MM.1S (cell line): Measurements from ENCODE around the gene CIB2.

Experiments
- DNase-seq: peaks from one replicate; pipeline ENCODE4 v3.0.0-alpha.2; 2015
- H2AFZ ChIP-seq: fragments of 300-600 bp; sonication (generic); 2 replicates; pipeline ENCODE4 v1.6.0; 2016; ENCODE audit warnings: antibody characterized with exemption, low read length
- H3F3A ChIP-seq: fragments of 300-600 bp; sonication (generic); 2 replicates; pipeline ENCODE4 v1.6.1; 2016; ENCODE audit warnings: mild to moderate bottlenecking, antibody characterized with exemption, low read length, moderate library complexity, mixed read lengths; ENCODE audit not compliant: insufficient read depth
- H3K27ac ChIP-seq: fragments of 300-600 bp; sonication (generic); 2 replicates; pipeline ENCODE4 v1.5.1; 2016; ENCODE audit warnings: mild to moderate bottlenecking, low read length
- H3K27me3 ChIP-seq: fragments of 300-600 bp; sonication (generic); replicated peaks from 2 replicates; pipeline ENCODE4 v1.6.0; 2016; ENCODE audit warnings: low read length; ENCODE audit not compliant: insufficient read depth
- H3K36me3 ChIP-seq: fragments of 300-600 bp; sonication (generic); replicated peaks from 2 replicates; pipeline ENCODE4 v1.6.1; 2016; ENCODE audit warnings: mild to moderate bottlenecking, low read length, mixed read lengths; ENCODE audit not compliant: insufficient read depth
- H3K4me1 ChIP-seq: fragments of 300-600 bp; sonication (generic); 2 replicates; pipeline ENCODE4 v1.6.1; 2016; ENCODE audit warnings: low read length, mixed read lengths
- H3K4me2 ChIP-seq: fragments of 300-600 bp; sonication (generic); 2 replicates; pipeline ENCODE4 v1.6.0; 2016; ENCODE audit warnings: low read depth, low read length
- H3K4me3 ChIP-seq: fragments of 300-600 bp; sonication (generic); 2 replicates; pipeline ENCODE4 v1.5.1; 2016; ENCODE audit warnings: low read length, mixed read lengths
- H3K79me2 ChIP-seq: fragments of 300-600 bp; sonication (generic); 2 replicates; pipeline ENCODE4 v1.6.1; 2016; ENCODE audit warnings: mixed run types, low read length, mixed read lengths
- H3K9ac ChIP-seq: fragments of 300-600 bp; sonication (generic); 2 replicates; pipeline ENCODE4 v1.6.1; 2016; ENCODE audit warnings: low read length, mixed read lengths
- H3K9me2 ChIP-seq: fragments of 300-600 bp; sonication (generic); replicated peaks from 2 replicates; pipeline ENCODE4 v1.6.1; 2016; ENCODE audit warnings: mild to moderate bottlenecking, low read length, mixed read lengths; ENCODE audit not compliant: insufficient read depth
- H3K9me3 ChIP-seq: fragments of 300-600 bp; sonication (generic); replicated peaks from 2 replicates; pipeline ENCODE4 v1.6.1; 2016; ENCODE audit warnings: mild to moderate bottlenecking, low read length, mixed read lengths; ENCODE audit not compliant: insufficient read depth
- H4K20me1 ChIP-seq: fragments of 300-600 bp; sonication (generic); 2 replicates; pipeline ENCODE4 v1.6.1; 2016; ENCODE audit warnings: mild to moderate bottlenecking, low read length, moderate library complexity, mixed read lengths; ENCODE audit not compliant: insufficient read depth
- EZH2 ChIP-seq: fragments of 300-600 bp; sonication (generic); optimal IDR thresholded peaks from 2 replicates; pipeline ENCODE3; 2017; ENCODE audit warnings: low read depth, mild to moderate bottlenecking, antibody characterized with exemption, low read length, mixed read lengths
- EZH2phosphoT487 ChIP-seq: fragments of 300-600 bp; sonication (generic); IDR thresholded peaks from 2 replicates; pipeline ENCODE4 v1.6.1; 2018; ENCODE audit warnings: antibody characterized with exemption, low read length
- TF ChIP-seq, protein P1 (sequence below): fragments of 300-600 bp; sonication (generic); IDR thresholded peaks from 2 replicates; pipeline ENCODE4 v1.5.1; 2016; ENCODE audit warnings: antibody characterized with exemption, low read length, mixed read lengths

Gene CIB2

GRCh38 chr15:78149805-78150751 lies 18.8 kb upstream of the CIB2 start:
- Histone ChIP-seq H3F3A (no peaks in the 10 kb centered on the region), H3K4me3 (peak overlapping the region; percentile 78), H3K4me1 (peaks cover 11% of the 10 kb centered on the region), H3K4me2 (peak overlapping the region; percentile 95), H3K27me3 (no peaks in the 10 kb centered on the region), H4K20me1 (peaks cover 7% of the 10 kb centered on the region; the same call in 1 of the 2 replicates), H3K9me3 (no peaks in the 10 kb centered on the region), H2AFZ (peak overlapping the region; percentile 53; the same call in 1 of the 2 replicates), H3K36me3 (0 out of 2 replicates have a peak, but pooled peaks cover 8% of the 10 kb centered on the region), H3K27ac (peak overlapping the region; percentile 25; the same call in 1 of the 2 replicates), H3K79me2 (peaks cover 56% of the 10 kb centered on the region), H3K9ac (peak overlapping the region; percentile 70), H3K9me2 (no peaks in the 10 kb centered on the region)
- TF ChIP-seq EZH2 (no peak), EZH2phosphoT487 (no peak)
- TF ChIP-seq, protein P1, sequence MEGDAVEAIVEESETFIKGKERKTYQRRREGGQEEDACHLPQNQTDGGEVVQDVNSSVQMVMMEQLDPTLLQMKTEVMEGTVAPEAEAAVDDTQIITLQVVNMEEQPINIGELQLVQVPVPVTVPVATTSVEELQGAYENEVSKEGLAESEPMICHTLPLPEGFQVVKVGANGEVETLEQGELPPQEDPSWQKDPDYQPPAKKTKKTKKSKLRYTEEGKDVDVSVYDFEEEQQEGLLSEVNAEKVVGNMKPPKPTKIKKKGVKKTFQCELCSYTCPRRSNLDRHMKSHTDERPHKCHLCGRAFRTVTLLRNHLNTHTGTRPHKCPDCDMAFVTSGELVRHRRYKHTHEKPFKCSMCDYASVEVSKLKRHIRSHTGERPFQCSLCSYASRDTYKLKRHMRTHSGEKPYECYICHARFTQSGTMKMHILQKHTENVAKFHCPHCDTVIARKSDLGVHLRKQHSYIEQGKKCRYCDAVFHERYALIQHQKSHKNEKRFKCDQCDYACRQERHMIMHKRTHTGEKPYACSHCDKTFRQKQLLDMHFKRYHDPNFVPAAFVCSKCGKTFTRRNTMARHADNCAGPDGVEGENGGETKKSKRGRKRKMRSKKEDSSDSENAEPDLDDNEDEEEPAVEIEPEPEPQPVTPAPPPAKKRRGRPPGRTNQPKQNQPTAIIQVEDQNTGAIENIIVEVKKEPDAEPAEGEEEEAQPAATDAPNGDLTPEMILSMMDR = no peak
- peak; percentile 24 for DNase-seq

DNA sequence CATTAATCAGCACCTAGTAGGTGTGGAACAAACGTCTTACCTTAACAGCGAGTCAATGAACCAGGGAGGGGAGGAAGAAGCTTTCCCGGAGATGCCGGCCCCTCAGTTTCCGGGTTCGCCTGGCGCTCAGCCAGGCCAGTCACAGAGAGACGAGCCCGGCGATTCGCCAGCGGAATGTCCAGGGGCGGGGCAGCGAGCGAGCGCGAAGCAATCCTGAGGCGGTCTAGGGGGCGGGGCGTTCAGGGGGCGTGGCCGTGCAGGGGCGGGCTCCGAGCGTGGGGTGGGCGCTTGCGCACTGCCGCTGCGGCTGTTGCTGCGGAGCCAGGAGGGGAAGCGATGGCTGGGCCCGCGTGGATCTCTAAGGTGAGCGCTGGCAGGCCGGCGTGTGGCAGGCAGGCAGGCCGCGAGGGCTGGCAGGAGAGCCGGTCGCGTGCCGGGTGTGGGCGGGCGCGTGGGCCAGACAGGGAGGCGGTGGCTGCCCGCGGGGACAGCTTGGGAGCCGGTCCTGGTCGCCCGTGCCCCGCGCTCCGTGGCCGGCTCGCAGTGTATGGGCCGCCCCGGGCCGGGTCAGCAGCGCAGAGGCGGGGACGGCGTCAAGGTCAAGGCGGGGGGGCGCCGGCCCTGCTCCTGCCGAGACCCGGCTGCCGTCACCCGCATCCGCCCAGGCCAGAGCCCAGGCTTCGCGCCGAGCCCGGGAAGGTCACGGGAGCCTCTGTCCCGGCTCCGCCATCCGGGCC lies 18.0 kb upstream of the CIB2 start, which contains the start of gene IDH3A:
Gene IDH3A (plus strand): TSS at position 295 of the 737 bp plus-strand sequence. CDS start 42 bp downstream, at position 337.
- TF ChIP-seq, protein P1 = no peak
- TF ChIP-seq EZH2phosphoT487 (no peak), EZH2 (no peak)
- peak within 1 kb of the TSS; percentile 95 for H3K4me2 ChIP-seq
- H3K79me2 ChIP-seq = peaks cover 48% of the 10 kb centered on the region
- H3K27ac ChIP-seq = peak within 1 kb of the TSS; percentile 25; the same call in 1 of the 2 replicates
- H4K20me1 ChIP-seq = no peaks in the 10 kb centered on the region
- H3F3A ChIP-seq = no peaks in the 10 kb centered on the region
- no peaks in the 10 kb centered on the region for H3K27me3 ChIP-seq
- no peaks in the 10 kb centered on the region for H3K9me3 ChIP-seq
- no peaks in the 10 kb centered on the region for H3K9me2 ChIP-seq
- H3K36me3 ChIP-seq = 0 out of 2 replicates have a peak, but pooled peaks cover 5% of the 10 kb centered on the region
- peak within 1 kb of the TSS; percentile 78 for H3K4me3 ChIP-seq
- peaks cover 11% of the 10 kb centered on the region for H3K4me1 ChIP-seq
- peak; percentile 98 for DNase-seq
- H2AFZ ChIP-seq = peak within 1 kb of the TSS; percentile 53
- peak within 1 kb of the TSS; percentile 70 for H3K9ac ChIP-seq

- Histone ChIP-seq H3K79me2 (peaks cover 40% of the 10 kb centered on the region), H2AFZ (peak overlapping the region; percentile 17; the same call in 1 of the 2 replicates), H3K4me1 (peaks cover 11% of the 10 kb centered on the region), H3K36me3 (0 out of 2 replicates have a peak, but pooled peaks cover 5% of the 10 kb centered on the region), H3F3A (no peaks in the 10 kb centered on the region), H3K27me3 (no peaks in the 10 kb centered on the region), H3K4me3 (peak overlapping the region; percentile 78), H3K9ac (peak overlapping the region; percentile 47; the same call in 1 of the 2 replicates), H3K9me2 (no peaks in the 10 kb centered on the region), H4K20me1 (no peaks in the 10 kb centered on the region), H3K9me3 (no peaks in the 10 kb centered on the region), H3K27ac (no peak overlapping the region), H3K4me2 (peak overlapping the region; percentile 76)
- TF ChIP-seq, protein P1 = no peak
- TF ChIP-seq EZH2 = no peak
- no peak for TF ChIP-seq EZH2phosphoT487
- no peak for DNase-seq
These were observed 17.3 kb upstream of the CIB2 start for GRCh38 chr15:78148392-78149067.
